CD8-positive, alpha-beta memory T cell (primary cell): ENCODE data around the gene RRAD. TPM values are rescaled to one million over a fixed set of nuclear protein-coding genes. Genes with fewer than 3 reads are reported as not detected.

ENCODE experiments used
- CTCF ChIA-PET: fragments of 350-600 bp; sonication (Branson Sonifier 250); formaldehyde crosslinking; loops from one replicate; lab custom pipeline; 2021; ENCODE audit warnings: antibody characterized with exemption; lab: Charles Lee
- POLR2A ChIA-PET: fragments of 350-600 bp; sonication (Branson Sonifier 250); formaldehyde crosslinking; loops from one replicate; lab custom pipeline; 2021; ENCODE audit warnings: antibody characterized with exemption; lab: Charles Lee
- DNase-seq, 5 donors: peaks; one replicate each; pipeline versions ENCODE4 v3.0.0 to v3.0.0-alpha.2; 2020 to 2022; ENCODE audit warnings: mixed read lengths in 1 of 5
- H3K27ac ChIP-seq: one replicate; pipeline ENCODE4 v1.7.0; 2013; ENCODE audit warnings: low read depth, mild to moderate bottlenecking, low read length, moderate library complexity
- H3K27me3 ChIP-seq: 2 replicates; pipeline ENCODE4 v1.7.0; 2013; ENCODE audit warnings: low read length, mild to moderate bottlenecking; ENCODE audit not compliant: insufficient read depth, poor library complexity, severe bottlenecking
- H3K36me3 ChIP-seq: 2 replicates; pipeline ENCODE4 v1.7.0; 2013; ENCODE audit warnings: mild to moderate bottlenecking, low read length, moderate library complexity; ENCODE audit not compliant: insufficient read depth
- H3K4me1 ChIP-seq: 2 replicates; pipeline ENCODE4 v1.7.0; 2013; ENCODE audit warnings: mild to moderate bottlenecking, low read length, moderate library complexity; ENCODE audit not compliant: insufficient read depth
- H3K4me3 ChIP-seq: 2 replicates; pipeline ENCODE4 v1.7.0; 2013; ENCODE audit warnings: mild to moderate bottlenecking, low read length
- H3K9me3 ChIP-seq: 2 replicates; pipeline ENCODE4 v1.7.0; 2013; ENCODE audit warnings: mild to moderate bottlenecking, low read length
- H3K27ac Mint-ChIP-seq, 8 donors: one replicate each; pipeline ENCODE4 v1.8.0; 2020 to 2021; ENCODE audit warnings: mixed read lengths in 8 of 8, mild to moderate bottlenecking in 6 of 8, inconsistent platforms in 3 of 8, moderate library complexity in 3 of 8
- H3K27me3 Mint-ChIP-seq, 2 donors: one replicate each; pipeline ENCODE4 v1.8.0; 2020 to 2021; ENCODE audit warnings: mixed read lengths in 2 of 2, mild to moderate bottlenecking in 1 of 2, moderate library complexity in 1 of 2
- H3K36me3 Mint-ChIP-seq, 3 donors: one replicate each; pipeline ENCODE4 v1.8.0; 2020 to 2021; ENCODE audit warnings: mixed read lengths in 3 of 3, inconsistent platforms in 1 of 3, mild to moderate bottlenecking in 1 of 3
- H3K4me1 Mint-ChIP-seq, 3 donors: one replicate each; pipeline ENCODE4 v1.8.0; 2020 to 2021; ENCODE audit warnings: mixed read lengths in 3 of 3, inconsistent platforms in 1 of 3, mild to moderate bottlenecking in 1 of 3
- H3K4me3 Mint-ChIP-seq, 7 donors: one replicate each; pipeline ENCODE4 v1.8.0; 2020 to 2021; ENCODE audit warnings: mixed read lengths in 7 of 7, mild to moderate bottlenecking in 6 of 7, moderate library complexity in 4 of 7, inconsistent platforms in 2 of 7
- H3K9me3 Mint-ChIP-seq, 5 donors: one replicate each; pipeline ENCODE4 v1.8.0; 2020 to 2022; ENCODE audit warnings: mixed read lengths in 5 of 5, mild to moderate bottlenecking in 3 of 5, moderate library complexity in 2 of 5, inconsistent platforms in 1 of 5
- polyA plus RNA-seq: library from polyadenylated mRNA; unstranded; fragments of 300-500 nt; fragmentation: Illumina TruSeq; gene quantifications from one replicate; pipeline ENCODE4 v1.2.3, GENCODE V29; 2021
- total RNA-seq, 2 experiments: library from RNA; stranded (reverse); gene quantifications; one replicate each; pipeline ENCODE4 v1.2.3, GENCODE V29; 2021

RRAD gene
- total and polyA plus RNA-seq, 3 experiments from 2014 or later, result 0.60 to 0.88 TPM; not detected in 1

DNA sequence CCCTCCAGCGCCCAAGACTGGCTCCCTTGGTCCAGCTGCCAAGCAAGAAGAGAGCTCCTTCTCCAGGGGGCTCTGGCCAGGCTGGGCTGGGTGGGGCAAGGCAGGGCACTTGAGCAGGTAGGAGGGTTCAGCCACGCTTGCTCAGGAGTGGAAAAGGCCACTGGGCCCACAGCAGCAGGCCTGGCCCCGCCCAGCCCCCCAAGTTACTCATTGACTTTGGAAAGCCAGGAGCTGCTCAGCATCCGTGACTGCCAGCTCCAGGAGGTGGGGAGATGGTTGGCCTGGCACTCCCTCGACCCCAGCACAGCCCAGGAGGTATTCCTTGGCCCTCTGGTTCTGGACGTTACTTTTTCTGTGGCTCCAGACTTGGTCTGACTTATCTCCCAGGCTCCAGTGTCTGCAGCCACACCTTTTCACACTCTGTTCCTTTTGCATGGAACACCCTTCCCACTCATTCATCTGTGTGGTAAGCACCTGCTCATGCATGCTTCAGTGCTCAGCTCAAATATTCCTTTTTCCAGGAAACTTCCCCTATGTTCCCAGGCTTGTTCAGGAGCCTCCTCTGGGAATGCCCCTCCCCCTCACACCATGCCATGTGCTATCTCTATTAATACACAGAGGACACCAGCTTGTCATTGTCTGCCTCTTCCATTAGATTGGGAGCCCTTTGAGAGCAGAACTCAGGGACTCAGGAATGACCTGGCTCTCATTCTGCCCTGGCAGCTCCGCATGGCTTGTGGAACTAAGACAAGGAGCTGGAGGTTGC, 6.3 kb downstream of the RRAD start, which contains the start of gene CDH16:
Gene CDH16, minus strand, starts transcription at position 83 of the 766 bp plus-strand sequence. CDS start 820 bp downstream, outside the sequence.
- Mint-ChIP-seq H3K4me1 (no peaks in the 10 kb centered on the region), H3K9me3 (no peaks in the 10 kb centered on the region), H3K27ac (peak within 1 kb of the TSS in 1 of 8 donors; percentile 14), H3K4me3 (no peak within 1 kb of the TSS), H3K36me3 (no peaks in the 10 kb centered on the region), H3K27me3 (peaks cover 13 to 24% of the 10 kb centered on the region in 2 donors)
- Histone ChIP-seq H3K27ac (no peak within 1 kb of the TSS), H3K9me3 (no peaks in the 10 kb centered on the region), H3K4me3 (no peak within 1 kb of the TSS), H3K36me3 (no peaks in the 10 kb centered on the region), H3K27me3 (peaks cover 5% of the 10 kb centered on the region), H3K4me1 (no peaks in the 10 kb centered on the region)
- no peak for DNase-seq
- ChIA-PET POLR2A (interaction anchor here (0.5 kb wide), 1 partner anchor 483 kb away, joined by 4 read pairs; no protein-coding TSS in a partner anchor), CTCF (no interaction called here)

DNA sequence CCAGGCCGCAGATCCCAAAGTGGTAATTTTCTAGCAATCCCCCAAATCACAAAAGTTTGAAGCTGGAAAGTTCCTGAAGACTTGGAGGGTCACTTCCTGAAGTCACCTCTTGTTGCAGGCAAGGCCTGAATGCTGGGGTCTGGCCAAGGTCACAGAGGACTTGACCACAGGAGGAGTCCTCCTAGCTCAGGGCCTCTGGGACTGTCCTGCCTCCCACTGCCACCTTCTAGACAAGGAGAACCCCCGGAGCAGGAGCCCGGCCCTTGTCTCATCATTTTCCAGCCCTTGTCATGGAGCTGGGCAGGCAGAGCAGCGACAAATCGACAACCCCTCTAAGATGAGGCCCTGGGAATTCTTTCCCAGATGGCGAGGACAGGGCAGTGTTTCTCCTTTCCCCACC, 7.0 kb downstream of the RRAD start:
- Mint-ChIP-seq H3K27me3 (peaks cover 7 to 18% of the 10 kb centered on the region in 2 donors), H3K4me1 (no peaks in the 10 kb centered on the region), H3K4me3 (no peak overlapping the region), H3K27ac (no peak overlapping the region), H3K9me3 (no peaks in the 10 kb centered on the region), H3K36me3 (no peaks in the 10 kb centered on the region)
- Histone ChIP-seq H3K4me1 (no peaks in the 10 kb centered on the region), H3K9me3 (no peaks in the 10 kb centered on the region), H3K27ac (no peak overlapping the region), H3K36me3 (no peaks in the 10 kb centered on the region), H3K4me3 (no peak overlapping the region), H3K27me3 (no peaks in the 10 kb centered on the region)
- no peak for DNase-seq
- ChIA-PET POLR2A (no interaction called here), CTCF (no interaction called here)

DNA sequence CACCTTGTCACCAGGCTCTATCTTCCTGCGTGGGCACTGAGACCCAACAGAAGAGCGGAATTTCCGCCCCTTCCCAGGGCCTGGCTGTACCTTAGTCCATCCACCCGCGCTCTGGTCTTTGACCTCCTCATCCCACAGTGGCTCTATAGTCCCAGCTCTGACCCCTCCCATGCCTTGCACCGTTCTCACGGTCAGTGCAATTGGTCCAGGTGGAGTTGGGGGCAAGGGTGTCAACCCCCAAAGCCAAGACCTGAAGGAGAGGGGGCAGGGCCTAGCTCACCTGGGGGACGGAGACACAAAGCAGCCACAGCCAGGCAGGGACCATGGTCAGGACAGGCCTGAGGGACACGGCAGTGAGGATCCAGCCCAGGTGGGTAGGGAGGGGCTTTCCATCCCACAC, 7.6 kb downstream of the RRAD start:
- no peaks in the 10 kb centered on the region for H3K4me1 ChIP-seq
- ChIA-PET POLR2A (no interaction called here), CTCF (no interaction called here)
- H3K27me3 ChIP-seq, result no peaks in the 10 kb centered on the region
- no peak overlapping the region for H3K27ac Mint-ChIP-seq
- no peak overlapping the region for H3K27ac ChIP-seq
- H3K9me3 Mint-ChIP-seq, result no peaks in the 10 kb centered on the region
- H3K9me3 ChIP-seq, result no peaks in the 10 kb centered on the region
- peaks cover 2 to 13% of the 10 kb centered on the region in 2 donors for H3K27me3 Mint-ChIP-seq
- H3K36me3 ChIP-seq, result no peaks in the 10 kb centered on the region
- H3K36me3 Mint-ChIP-seq, result no peaks in the 10 kb centered on the region
- no peak overlapping the region for H3K4me3 Mint-ChIP-seq
- no peaks in the 10 kb centered on the region for H3K4me1 Mint-ChIP-seq
- DNase-seq, result no peak
- no peak overlapping the region for H3K4me3 ChIP-seq

DNA sequence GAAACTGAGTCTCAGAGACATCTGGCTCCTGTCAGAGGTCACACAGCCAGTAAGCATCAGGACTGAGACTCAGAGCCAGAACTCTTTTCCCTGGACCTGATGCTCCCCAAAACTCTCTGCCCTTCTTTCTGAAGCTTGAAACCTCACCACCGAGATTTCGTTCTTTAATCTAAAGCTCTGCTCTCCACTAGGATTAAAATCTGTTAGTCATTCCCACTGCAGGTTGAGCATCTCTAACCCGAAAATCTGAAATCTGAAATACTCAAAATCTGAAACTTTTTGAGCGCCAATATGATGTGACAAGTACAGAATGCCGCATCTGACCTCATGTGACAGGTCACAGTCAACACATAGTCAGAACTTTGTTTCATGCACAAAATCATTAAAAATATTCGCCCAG, 8.8 kb downstream of the RRAD start:
- Histone ChIP-seq H3K4me3 (no peak overlapping the region), H3K27me3 (no peaks in the 10 kb centered on the region), H3K4me1 (no peaks in the 10 kb centered on the region), H3K36me3 (no peaks in the 10 kb centered on the region), H3K27ac (no peak overlapping the region), H3K9me3 (no peaks in the 10 kb centered on the region)
- no peaks in the 10 kb centered on the region for H3K9me3 Mint-ChIP-seq
- H3K4me1 Mint-ChIP-seq, result no peaks in the 10 kb centered on the region
- POLR2A ChIA-PET, result no interaction called here
- CTCF ChIA-PET, result no interaction called here
- H3K27me3 Mint-ChIP-seq, result peaks cover 0 to 12% of the 10 kb centered on the region in 2 donors
- DNase-seq, result no peak
- no peaks in the 10 kb centered on the region for H3K36me3 Mint-ChIP-seq
- no peak overlapping the region for H3K4me3 Mint-ChIP-seq
- H3K27ac Mint-ChIP-seq, result no peak overlapping the region

DNA sequence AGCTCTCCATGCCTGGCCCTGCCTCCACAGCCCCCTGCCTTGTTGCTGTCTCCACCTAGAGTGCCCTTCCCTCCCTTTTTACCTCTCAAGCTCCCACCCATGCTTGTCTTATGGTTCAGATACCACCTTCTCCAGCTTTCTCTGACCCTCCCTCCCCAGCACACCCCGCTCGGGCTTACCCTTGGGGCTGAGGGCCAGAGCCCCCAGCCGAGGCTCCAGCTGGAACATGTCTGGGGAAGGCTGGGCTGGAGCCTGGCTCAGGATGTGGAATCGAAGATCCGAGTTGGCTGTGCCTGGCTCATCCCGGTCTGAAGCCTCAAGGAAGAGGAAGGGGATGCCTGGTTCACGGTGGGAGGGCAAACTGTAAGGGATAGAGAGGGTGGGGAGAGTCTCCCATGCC, 10.3 kb downstream of the RRAD start:
- ChIA-PET CTCF (no interaction called here), POLR2A (no interaction called here)
- no peak overlapping the region for H3K4me3 Mint-ChIP-seq

DNA sequence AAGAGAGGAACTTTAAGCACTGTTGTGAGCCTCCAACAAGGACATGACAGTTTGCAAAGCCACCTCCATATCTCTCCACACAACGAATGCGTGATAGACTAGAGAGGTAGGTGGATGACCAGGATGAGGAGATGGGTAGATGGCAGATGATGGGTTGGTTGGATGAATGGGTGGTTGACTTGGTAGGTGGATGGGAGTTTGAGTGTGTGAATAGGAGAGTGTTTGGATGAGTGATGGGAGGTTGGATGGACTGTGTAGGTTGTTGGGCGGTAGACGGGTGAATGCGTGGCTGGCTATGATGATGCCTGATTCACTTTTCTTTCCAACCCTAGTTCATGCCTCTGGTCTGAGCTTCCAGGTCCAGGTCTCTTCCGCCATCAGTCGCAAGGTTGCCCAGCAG, 10.8 kb downstream of the RRAD start:
- ChIA-PET POLR2A (no interaction called here), CTCF (no interaction called here)
- Histone ChIP-seq H3K9me3 (no peaks in the 10 kb centered on the region), H3K27me3 (no peaks in the 10 kb centered on the region), H3K4me1 (no peaks in the 10 kb centered on the region), H3K27ac (no peak overlapping the region), H3K36me3 (no peaks in the 10 kb centered on the region), H3K4me3 (no peak overlapping the region)
- Mint-ChIP-seq H3K4me1 (no peaks in the 10 kb centered on the region), H3K9me3 (no peaks in the 10 kb centered on the region), H3K27me3 (peaks cover 0 to 1% of the 10 kb centered on the region in 2 donors), H3K4me3 (no peak overlapping the region), H3K36me3 (no peaks in the 10 kb centered on the region), H3K27ac (peak overlapping the region in 2 of 8 donors; percentile 13 to 70)
- no peak for DNase-seq

More for the DNA sequence above, 10.3 kb downstream of the RRAD start:
- Mint-ChIP-seq H3K27me3 (peaks cover 1 to 2% of the 10 kb centered on the region in 2 donors), H3K9me3 (no peaks in the 10 kb centered on the region), H3K4me1 (no peaks in the 10 kb centered on the region), H3K27ac (no peak overlapping the region), H3K36me3 (no peaks in the 10 kb centered on the region)
- Histone ChIP-seq H3K4me3 (no peak overlapping the region), H3K4me1 (no peaks in the 10 kb centered on the region), H3K27ac (no peak overlapping the region), H3K9me3 (no peaks in the 10 kb centered on the region), H3K36me3 (no peaks in the 10 kb centered on the region), H3K27me3 (no peaks in the 10 kb centered on the region)
- no peak for DNase-seq

DNA sequence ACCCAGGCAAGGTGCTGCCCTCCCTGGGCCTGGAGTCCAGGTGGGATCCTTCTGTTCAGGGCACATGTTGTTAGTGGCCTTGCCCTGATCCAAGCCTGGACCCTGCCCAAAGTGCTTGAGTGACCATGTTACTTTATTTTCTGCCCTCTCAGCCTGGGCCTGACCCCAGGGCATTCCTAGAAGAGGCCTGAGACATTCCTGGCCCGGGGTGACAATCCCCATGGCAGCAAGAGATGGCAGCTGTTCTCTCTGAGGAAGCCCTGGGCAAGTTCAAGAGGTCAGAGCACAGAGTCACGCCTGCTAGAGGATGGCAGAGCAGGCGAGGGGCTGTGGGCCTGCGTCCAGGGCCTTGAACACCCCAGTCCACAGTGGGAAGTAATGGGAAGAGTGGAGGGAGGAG, 11.6 kb downstream of the RRAD start:
- no peaks in the 10 kb centered on the region for H3K9me3 Mint-ChIP-seq
- H3K4me1 Mint-ChIP-seq, result no peaks in the 10 kb centered on the region
- CTCF ChIA-PET, result no interaction called here
- DNase-seq, result no peak
- POLR2A ChIA-PET, result no interaction called here
- H3K4me3 Mint-ChIP-seq, result no peak overlapping the region
- no peak overlapping the region for H3K27ac ChIP-seq
- no peaks in the 10 kb centered on the region for H3K36me3 Mint-ChIP-seq
- no peaks in the 10 kb centered on the region for H3K27me3 ChIP-seq
- H3K9me3 ChIP-seq, result no peaks in the 10 kb centered on the region
- H3K4me1 ChIP-seq, result no peaks in the 10 kb centered on the region
- no peak overlapping the region for H3K4me3 ChIP-seq
- H3K36me3 ChIP-seq, result no peaks in the 10 kb centered on the region
- H3K27me3 Mint-ChIP-seq, result peaks cover 0 to 1% of the 10 kb centered on the region in 2 donors
- no peak overlapping the region for H3K27ac Mint-ChIP-seq

DNA sequence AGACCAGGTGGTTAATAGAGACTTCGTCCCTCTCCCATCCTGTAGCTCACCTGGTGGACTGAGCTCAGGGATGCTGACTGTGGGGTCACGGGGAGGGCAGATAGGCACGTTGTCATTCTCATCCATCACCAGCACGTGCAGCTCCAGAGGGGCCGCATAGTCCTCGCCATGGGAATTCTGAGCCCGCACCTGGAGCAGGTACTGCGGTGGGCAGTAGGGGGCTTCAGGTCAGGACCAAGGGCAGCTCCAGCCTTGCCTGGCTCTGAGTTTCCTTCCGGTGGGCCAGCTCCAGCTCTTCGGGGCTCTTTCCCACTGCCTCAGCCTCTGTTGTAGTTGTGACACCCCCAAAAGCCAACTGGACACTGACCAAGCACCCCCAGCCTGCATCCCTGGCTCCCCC, 12.3 kb downstream of the RRAD start:
- peaks cover 0 to 1% of the 10 kb centered on the region in 2 donors for H3K27me3 Mint-ChIP-seq
- H3K27ac Mint-ChIP-seq, result no peak overlapping the region
- H3K9me3 Mint-ChIP-seq, result no peaks in the 10 kb centered on the region
- ChIA-PET POLR2A (no interaction called here), CTCF (no interaction called here)
- Histone ChIP-seq H3K27me3 (no peaks in the 10 kb centered on the region), H3K27ac (no peak overlapping the region), H3K9me3 (no peaks in the 10 kb centered on the region), H3K4me1 (no peaks in the 10 kb centered on the region), H3K4me3 (no peak overlapping the region), H3K36me3 (no peaks in the 10 kb centered on the region)
- no peak overlapping the region for H3K4me3 Mint-ChIP-seq
- no peak for DNase-seq
- no peaks in the 10 kb centered on the region for H3K36me3 Mint-ChIP-seq
- no peaks in the 10 kb centered on the region for H3K4me1 Mint-ChIP-seq
